ENCODE data around the gene SYT17. TPM values are rescaled to one million over a fixed set of nuclear protein-coding genes. Genes with fewer than 3 reads are reported as not detected.

The SYT17 gene
- total RNA-seq, 1 donor = 0.52 TPM

DNA sequence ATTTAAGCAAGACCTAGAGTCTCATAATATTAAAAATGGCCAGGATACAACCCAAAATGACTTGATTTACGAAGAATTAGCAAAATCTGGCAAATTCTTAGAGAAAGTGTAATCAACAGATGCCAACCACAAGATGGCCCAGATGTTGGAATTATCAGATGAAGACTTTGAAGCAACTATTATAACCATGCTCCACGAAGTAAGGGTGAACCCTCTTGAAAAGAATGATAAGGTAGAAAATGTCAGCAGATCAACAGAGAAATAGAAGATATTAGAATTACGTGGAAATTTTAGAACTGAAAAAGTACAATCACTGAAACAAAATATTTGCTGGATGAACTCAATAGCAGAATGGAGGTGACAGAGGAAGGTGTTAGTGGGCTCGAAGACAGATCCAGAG is 67.4 kb downstream of the SYT17 start:
- no peaks in the 10 kb centered on the region for H3K9me3 ChIP-seq (ENCODE audit: low read depth, low read length)
- H3K27me3 ChIP-seq (ENCODE audit: insufficient read depth, low read length) = no peaks in the 10 kb centered on the region
- H3K4me1 ChIP-seq (ENCODE audit: insufficient read depth, low read length) = no peaks in the 10 kb centered on the region
- no peak overlapping the region for H3K4me3 ChIP-seq (ENCODE audit: low read length)

DNA sequence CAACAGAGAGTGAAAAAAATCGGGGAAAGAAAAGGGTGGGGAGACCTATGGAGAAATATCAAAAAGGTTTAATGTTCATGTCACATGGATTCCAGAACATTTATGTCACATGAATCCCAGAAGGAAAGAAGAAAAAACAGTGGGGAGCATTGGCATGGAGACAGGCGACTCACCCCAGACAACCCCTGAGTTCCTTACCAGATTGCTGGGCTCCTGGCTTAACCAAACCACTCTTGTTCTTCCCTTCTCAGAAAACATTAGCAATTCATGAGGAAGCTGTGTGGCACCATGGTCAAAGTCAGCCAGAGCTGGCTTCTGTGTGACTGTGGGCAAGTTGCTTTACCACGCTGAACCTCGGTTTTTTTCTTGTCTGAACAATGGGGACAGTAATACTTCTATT is 67.8 kb downstream of the SYT17 start:
- no peaks in the 10 kb centered on the region for H3K9me3 ChIP-seq (ENCODE audit: low read depth, low read length)
- H3K4me3 ChIP-seq (ENCODE audit: low read length) = no peak overlapping the region

DNA sequence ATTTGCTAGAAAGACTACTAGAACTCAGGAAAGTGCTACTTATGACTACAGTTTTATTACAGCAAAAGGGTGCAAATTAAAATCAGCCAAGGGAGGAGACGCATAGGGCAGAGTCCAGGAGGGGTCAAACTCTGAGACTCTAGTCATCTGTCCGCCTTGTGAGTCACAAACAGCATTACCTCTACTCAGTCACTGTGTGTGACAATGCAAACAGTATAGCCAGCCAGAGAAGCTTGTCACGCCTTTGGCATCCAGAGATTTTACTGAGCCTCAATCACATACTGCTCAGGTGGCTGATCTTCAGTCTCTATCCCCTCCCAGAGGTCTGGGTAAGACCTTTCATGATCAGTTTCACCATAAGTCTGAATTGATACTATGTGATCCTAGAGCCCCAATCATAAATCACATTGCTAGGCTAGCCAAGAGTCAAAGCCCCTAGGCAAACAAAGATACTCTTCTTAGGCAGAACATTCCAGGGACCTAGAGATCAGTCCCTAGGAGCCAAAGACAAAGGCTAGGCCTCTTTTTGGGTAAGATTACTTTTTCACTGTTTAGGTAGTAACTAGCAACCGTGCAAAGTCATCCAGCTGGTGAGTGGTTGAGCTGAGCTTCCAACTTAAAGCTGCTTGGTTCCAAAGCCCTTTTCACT is 68.6 kb downstream of the SYT17 start:
- Histone ChIP-seq H3K4me1 (ENCODE audit: insufficient read depth, low read length) (no peaks in the 10 kb centered on the region), H3K27me3 (ENCODE audit: insufficient read depth, low read length) (no peaks in the 10 kb centered on the region), H3K4me3 (ENCODE audit: low read length) (no peak overlapping the region), H3K9me3 (ENCODE audit: low read depth, low read length) (no peaks in the 10 kb centered on the region)

More for the DNA sequence above, 67.8 kb downstream of the SYT17 start:
- H3K27me3 ChIP-seq (ENCODE audit: insufficient read depth, low read length) = no peaks in the 10 kb centered on the region
- H3K4me1 ChIP-seq (ENCODE audit: insufficient read depth, low read length) = no peaks in the 10 kb centered on the region

DNA sequence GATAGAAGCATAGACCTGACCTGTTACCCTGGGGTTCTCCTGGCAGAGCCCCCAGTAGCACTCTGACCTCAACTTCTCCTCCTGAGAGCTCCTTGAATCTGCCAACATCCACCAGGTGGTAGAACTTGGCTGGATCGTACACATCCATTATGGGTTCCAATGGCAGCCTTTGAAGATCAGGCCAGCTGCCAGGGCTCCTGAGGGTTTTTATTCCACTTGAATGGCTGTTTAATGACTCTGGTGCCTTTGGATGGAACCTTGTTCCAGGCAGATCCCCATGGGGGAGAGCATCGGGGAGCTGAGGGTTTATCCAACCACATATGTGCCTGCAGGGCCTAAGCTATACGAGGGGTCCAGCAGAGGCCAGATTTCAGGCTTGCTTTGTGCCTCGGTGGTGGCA is 70.4 kb downstream of the SYT17 start:
- Histone ChIP-seq H3K9me3 (ENCODE audit: low read depth, low read length) (no peaks in the 10 kb centered on the region), H3K27me3 (ENCODE audit: insufficient read depth, low read length) (no peaks in the 10 kb centered on the region), H3K4me3 (ENCODE audit: low read length) (no peak overlapping the region), H3K4me1 (ENCODE audit: insufficient read depth, low read length) (no peaks in the 10 kb centered on the region)

DNA sequence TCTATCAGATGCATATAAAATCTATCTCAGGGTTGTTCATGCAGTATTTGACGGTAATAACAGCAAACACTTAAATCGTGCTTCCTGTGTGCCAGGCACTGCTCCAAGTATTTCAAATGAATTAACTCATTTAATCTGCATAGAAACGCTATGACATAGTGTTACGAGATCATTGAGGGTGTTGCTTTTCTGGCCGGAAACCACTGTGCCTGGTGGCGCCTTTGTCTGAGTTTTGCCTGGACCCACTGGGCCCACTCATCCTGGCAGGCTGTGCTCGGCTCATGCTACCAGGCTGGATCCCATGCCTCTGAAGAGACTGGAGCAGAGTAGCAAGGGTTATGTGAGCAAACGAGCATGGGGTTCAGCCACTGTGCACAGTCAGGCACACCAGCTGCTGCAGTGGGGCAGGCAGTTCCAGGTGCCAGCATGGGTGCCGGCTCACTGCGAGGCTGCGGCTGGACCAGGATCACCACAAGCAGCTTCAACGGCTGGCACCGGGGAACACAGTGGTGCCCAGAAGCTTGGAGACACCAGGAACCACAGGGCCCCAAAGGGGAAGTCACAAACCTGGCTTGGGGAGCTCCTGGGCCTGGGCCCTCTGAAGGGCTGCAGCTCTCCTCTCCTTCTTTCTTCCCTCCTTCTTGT is 71.6 kb downstream of the SYT17 start:
- Histone ChIP-seq H3K4me3 (ENCODE audit: low read length) (no peak overlapping the region), H3K4me1 (ENCODE audit: insufficient read depth, low read length) (no peaks in the 10 kb centered on the region), H3K27me3 (ENCODE audit: insufficient read depth, low read length) (no peaks in the 10 kb centered on the region), H3K9me3 (ENCODE audit: low read depth, low read length) (no peaks in the 10 kb centered on the region)

DNA sequence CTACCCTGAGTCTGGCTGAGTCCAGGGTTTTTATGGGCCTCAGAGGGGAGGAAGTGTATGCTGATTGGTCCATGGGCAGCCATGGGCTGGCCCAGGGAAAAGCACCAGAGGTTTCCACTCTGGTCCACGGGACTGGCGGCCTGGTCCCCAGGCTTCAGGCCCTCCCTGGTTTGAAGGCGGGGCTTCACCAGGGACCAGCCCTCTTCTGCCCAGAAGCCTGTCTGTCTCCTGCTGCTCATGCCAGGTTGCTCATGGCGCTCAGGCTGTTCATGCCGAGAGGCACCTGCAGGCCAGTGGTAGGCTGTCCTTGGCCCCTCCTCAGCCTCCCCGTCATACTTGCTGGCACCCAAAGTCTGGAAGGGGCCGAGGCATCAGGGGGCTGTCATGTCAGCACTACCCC is 72.5 kb downstream of the SYT17 start:
- Histone ChIP-seq H3K9me3 (ENCODE audit: low read depth, low read length) (no peaks in the 10 kb centered on the region), H3K27me3 (ENCODE audit: insufficient read depth, low read length) (no peaks in the 10 kb centered on the region), H3K4me1 (ENCODE audit: insufficient read depth, low read length) (no peaks in the 10 kb centered on the region), H3K4me3 (ENCODE audit: low read length) (no peak overlapping the region)

DNA sequence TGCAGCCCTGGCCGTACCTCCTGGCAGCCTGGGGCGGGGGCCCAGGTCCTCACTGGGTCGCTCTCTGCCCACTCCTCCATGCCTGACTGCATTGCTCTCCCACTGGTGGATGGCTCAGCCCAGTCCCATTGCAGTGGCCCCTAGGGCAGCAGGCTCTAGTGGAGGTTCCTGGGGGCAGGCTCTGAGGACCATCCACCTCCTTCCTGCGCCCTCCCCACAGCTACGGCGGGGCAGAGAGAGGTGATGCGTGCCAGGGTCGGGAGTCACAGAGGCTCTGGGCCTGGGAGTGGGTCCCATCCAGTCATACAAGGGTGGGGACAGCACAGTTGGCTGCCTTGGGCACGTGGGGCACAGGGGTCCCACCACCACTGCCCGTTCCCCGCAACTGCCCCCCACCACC is 73.5 kb downstream of the SYT17 start:
- Histone ChIP-seq H3K9me3 (ENCODE audit: low read depth, low read length) (no peaks in the 10 kb centered on the region), H3K27me3 (ENCODE audit: insufficient read depth, low read length) (no peaks in the 10 kb centered on the region), H3K4me1 (ENCODE audit: insufficient read depth, low read length) (no peaks in the 10 kb centered on the region), H3K4me3 (ENCODE audit: low read length) (no peak overlapping the region)

DNA sequence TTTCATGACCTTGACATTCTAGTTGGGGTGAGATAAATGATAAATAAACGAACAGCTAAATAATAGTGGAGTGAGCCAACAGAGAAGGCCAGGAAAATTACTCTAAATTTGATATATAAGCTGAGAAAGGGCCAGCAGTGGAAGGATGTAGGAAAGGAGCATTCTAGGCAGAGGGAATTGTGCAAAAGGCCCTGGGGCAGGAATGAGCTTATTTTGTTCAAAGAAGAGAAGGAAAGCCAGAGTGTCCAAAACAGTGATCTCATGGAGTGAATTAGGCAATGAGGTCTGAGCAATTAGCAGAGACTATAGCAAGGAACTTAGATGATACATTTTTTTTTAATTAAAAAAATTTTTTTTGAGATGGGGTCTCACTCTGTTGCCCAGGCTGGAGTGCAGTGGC is 74.1 kb downstream of the SYT17 start:
- Histone ChIP-seq H3K4me1 (ENCODE audit: insufficient read depth, low read length) (no peaks in the 10 kb centered on the region), H3K27me3 (ENCODE audit: insufficient read depth, low read length) (no peaks in the 10 kb centered on the region), H3K9me3 (ENCODE audit: low read depth, low read length) (no peaks in the 10 kb centered on the region), H3K4me3 (ENCODE audit: low read length) (no peak overlapping the region)

DNA sequence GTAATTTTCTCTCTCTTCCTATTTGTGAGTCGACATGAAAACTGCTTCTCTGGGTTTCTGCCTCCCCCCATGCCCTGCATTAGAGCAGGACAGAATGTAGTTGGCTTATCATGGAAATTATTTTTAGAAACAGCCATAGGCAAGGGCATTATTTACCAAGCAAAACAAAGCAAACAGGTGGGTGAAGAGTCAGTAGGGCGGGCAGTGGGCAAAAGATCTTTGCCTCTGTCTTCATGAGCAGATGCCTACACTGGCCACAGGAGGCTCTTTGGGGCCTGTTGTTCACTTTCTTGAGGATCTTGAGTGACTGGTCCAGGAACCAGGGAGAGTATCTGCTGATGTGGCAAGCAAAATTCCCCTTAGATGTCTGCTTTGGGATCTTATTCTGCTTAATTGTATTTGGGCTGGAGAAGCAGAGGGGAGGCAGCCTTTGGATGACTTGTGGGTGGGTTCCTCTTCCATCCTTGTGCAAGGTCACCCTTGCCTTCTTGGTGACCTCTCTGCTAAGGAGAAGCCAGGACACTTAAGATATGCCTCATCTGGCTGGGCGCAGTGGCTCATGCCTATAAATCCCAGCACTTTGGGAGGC is 75.0 kb downstream of the SYT17 start:
- Histone ChIP-seq H3K4me3 (ENCODE audit: low read length) (no peak overlapping the region), H3K9me3 (ENCODE audit: low read depth, low read length) (no peaks in the 10 kb centered on the region), H3K4me1 (ENCODE audit: insufficient read depth, low read length) (no peaks in the 10 kb centered on the region), H3K27me3 (ENCODE audit: insufficient read depth, low read length) (no peaks in the 10 kb centered on the region)

DNA sequence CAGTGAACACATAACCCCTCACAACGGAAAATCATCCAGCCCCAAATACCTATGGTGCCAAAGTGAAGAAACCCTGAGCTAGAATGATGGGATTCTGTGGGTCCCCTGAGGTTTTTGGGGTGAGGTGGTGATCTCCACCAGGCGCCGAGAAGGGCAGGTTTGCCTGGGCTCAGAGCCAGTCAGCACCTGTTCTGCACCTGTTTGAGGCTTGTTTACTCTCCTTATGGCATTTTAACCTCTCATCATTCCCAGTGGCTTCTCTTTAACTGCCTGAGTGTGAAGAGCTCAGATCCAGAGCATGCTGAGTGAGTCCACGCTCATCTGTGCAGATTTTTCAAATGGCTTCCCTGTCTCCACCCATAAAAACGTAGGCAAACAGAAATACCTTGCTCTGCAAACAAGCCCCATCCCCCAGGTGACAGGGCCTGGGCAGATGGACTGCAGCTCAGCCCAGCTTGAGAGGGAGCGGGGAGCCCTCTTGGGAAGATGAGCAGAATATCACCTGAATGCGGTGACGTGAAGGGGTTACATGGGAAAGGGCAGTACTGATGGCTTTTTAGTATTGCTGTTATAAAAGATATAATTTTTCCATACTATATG is 77.4 kb downstream of the SYT17 start:
- H3K9me3 ChIP-seq (ENCODE audit: low read depth, low read length) = no peaks in the 10 kb centered on the region
- H3K27me3 ChIP-seq (ENCODE audit: insufficient read depth, low read length) = no peaks in the 10 kb centered on the region
- H3K4me3 ChIP-seq (ENCODE audit: low read length) = no peak overlapping the region
- H3K4me1 ChIP-seq (ENCODE audit: insufficient read depth, low read length) = no peaks in the 10 kb centered on the region

DNA sequence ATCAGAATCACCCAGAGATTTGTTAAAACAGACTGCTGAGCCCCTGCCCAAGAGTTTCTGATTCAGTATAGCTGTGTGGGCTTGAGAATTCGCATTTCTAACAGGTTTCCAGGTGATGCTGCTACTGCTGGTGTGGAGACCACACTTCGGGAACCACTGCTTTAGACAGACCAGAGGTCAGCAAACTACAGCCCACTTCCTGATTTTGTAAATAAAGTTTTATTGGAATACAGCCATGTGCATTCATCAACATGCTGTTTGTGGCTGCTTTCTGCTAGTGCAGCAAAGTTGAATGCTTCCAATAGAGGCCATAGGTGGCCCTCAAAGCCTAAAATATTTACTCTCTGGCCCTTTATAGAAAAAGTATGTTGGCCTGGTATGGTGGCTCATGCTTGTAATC is 84.9 kb downstream of the SYT17 start:
- no peaks in the 10 kb centered on the region for H3K9me3 ChIP-seq (ENCODE audit: low read depth, low read length)
- no peaks in the 10 kb centered on the region for H3K4me1 ChIP-seq (ENCODE audit: insufficient read depth, low read length)
- H3K4me3 ChIP-seq (ENCODE audit: low read length) = no peak overlapping the region
- H3K27me3 ChIP-seq (ENCODE audit: insufficient read depth, low read length) = no peaks in the 10 kb centered on the region

DNA sequence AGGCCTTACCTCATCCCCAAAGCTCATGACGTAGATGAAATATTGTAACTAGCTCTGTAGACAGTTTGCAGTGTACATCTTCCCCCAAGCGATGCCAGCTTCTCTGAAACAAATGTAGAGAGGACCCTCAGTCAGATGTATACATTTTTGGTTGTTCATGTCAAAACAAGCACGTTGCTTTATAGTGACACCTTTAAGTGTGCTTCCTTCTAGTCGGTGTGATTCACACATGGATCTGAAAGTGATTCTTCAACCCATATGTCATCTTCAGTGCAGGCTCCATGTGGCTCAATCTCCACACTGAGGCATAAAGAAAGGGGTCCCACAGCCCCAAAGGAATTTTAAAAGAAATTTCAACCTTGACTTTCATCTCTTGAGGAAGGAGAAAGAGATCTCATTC is 86.6 kb downstream of the SYT17 start:
- Histone ChIP-seq H3K9me3 (ENCODE audit: low read depth, low read length) (no peaks in the 10 kb centered on the region), H3K4me1 (ENCODE audit: insufficient read depth, low read length) (no peaks in the 10 kb centered on the region), H3K4me3 (ENCODE audit: low read length) (no peak overlapping the region), H3K27me3 (ENCODE audit: insufficient read depth, low read length) (no peaks in the 10 kb centered on the region)

DNA sequence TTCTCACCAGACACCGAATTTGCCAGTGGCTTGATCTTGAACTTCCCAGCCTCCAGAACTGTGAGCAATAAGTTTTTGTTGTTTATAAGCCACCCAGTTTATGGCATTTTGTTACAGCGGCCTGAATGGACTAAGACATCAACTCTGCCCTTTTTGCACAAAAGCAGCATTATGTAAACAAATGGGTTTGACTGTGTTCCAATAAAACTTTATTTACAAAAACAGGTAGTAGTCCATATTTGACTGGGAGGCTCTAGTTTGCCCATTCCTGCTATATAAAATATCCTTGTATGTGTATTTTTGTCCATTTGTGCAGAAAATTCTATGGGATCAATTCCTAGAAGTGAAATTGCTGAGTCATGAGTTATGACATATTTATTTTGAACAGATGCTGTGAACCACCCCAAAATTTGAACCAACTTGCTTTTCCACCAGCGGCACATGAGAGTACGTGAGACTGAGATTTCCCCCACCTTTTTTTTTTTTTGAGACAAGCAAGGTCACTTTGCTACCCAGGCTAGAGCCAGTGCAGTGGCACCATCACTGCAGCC is 96.2 kb downstream of the SYT17 start:
- H3K4me3 ChIP-seq (ENCODE audit: low read length) = no peak overlapping the region
- H3K27me3 ChIP-seq (ENCODE audit: insufficient read depth, low read length) = no peaks in the 10 kb centered on the region
- H3K9me3 ChIP-seq (ENCODE audit: low read depth, low read length) = no peaks in the 10 kb centered on the region
- H3K4me1 ChIP-seq (ENCODE audit: insufficient read depth, low read length) = no peaks in the 10 kb centered on the region

DNA sequence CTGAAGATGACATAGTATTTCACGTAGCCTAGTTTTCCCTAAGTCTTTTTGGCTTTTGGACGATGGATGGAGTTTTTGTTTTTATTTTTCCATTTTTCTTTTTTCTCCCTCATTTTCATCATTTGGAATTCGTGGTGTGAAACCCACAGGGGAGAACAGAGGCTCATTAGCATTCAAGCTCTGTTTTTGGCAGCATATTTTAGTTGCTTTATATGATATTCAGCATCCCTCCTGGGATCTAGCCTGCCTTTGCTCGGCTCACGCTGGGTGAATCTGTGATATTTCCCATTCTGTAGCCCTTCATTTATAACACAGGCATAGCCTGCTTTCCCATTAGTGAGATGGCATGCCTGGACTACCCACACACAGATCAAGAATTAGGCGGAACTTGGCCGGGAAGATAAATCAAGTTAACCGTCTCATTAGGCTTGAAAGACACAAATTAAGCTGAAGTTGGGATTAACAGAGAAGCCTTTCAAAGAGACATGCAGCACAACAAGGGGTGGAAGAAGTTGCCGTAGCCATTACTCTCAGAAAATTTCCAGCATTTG is 97.4 kb downstream of the SYT17 start:
- H3K9me3 ChIP-seq (ENCODE audit: low read depth, low read length) = no peaks in the 10 kb centered on the region
- H3K27me3 ChIP-seq (ENCODE audit: insufficient read depth, low read length) = no peaks in the 10 kb centered on the region
- no peaks in the 10 kb centered on the region for H3K4me1 ChIP-seq (ENCODE audit: insufficient read depth, low read length)
- H3K4me3 ChIP-seq (ENCODE audit: low read length) = no peak overlapping the region

DNA sequence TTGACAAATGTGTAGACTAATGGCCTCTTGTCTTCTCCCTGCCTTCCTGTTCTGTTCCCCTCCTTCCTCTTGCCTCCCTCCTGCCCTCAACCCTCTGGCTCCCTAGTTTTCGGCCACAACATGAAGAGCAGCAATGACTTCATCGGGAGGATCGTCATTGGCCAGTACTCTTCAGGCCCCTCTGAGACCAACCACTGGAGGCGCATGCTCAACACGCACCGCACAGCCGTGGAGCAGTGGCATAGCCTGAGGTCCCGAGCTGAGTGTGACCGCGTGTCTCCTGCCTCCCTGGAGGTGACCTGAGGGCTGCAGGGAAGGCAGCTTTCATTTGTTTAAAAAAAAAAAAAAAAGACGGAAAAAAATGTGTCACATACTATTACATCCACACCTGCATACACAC is 98.7 kb downstream of the SYT17 start:
- Histone ChIP-seq H3K4me1 (ENCODE audit: insufficient read depth, low read length) (no peaks in the 10 kb centered on the region), H3K9me3 (ENCODE audit: low read depth, low read length) (no peaks in the 10 kb centered on the region), H3K27me3 (ENCODE audit: insufficient read depth, low read length) (no peaks in the 10 kb centered on the region)

More for the DNA sequence above, 98.7 kb downstream of the SYT17 start:
- H3K4me3 ChIP-seq (ENCODE audit: low read length) = no peak overlapping the region

Measured in mononuclear cell (primary cell).